SW480 (cell line): Measurements from ENCODE around the gene CYP27C1.
"Not testable (repeated sequence)": the region's sequence is repeated elsewhere in the genome, so short reads cannot be mapped to it uniquely, and the experiment has no call there.

Experiments
- DNase-seq: peaks from one replicate; pipeline ENCODE4 v3.0.0-alpha.2; 2016; ENCODE audit warnings: low spot score

Gene CYP27C1

DNA sequence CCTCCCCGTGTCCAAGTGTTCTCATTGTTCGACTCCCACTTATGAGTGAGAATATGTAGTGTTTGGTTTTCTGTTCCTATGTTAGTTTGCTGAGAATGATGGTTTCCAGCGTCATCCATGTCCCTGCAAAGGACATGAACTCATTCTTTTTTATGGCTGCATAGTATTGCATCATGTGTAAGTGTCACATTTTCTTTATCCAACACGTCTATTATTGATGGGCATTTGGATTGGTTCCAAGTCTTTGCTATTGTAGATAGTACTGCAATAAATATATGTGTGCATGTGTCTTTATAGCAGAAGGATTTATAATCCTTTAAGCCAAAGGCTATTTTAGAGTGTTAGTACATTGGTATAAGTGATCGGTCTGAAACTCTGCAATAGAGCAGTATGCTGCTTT is 4.0 kb upstream of the CYP27C1 start:
- not testable (repeated sequence) for DNase-seq

DNA sequence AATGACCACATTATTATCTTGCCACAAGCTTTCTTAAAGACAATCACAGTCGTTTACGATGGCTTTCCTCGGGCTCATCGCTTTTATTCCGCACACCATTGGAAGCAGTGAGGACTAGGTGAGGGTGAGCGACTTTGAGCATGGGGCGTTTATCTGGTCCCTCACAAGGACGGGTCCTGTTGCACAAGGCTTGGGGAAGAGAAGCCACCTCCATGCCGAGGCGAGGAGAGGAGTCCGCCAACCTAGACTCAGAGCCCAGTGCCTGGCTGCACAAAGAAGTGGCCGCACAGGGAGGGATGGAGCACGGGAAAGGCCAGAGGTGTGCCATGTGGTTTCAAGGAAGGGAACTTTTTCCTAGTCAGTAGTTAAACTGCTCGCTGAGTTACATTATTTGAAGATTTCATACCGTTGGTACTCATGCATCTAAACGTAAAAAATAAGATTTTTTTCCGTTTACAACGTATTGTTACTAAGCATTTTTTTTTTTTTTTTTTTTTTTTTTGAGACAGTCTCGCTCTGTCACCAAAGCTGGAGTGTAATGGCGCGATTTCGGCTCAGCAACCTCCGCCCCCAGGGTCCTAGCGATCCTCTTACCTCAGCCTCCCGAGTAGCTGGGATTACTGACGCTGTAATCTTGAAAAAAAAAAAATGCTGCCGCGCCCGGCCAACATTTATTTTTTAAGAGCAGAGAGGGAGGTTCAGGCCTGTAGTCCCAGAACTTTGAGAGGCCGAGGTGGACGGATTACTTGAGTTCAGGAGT is 849 bp upstream of the CYP27C1 start:
- no peak for DNase-seq

DNA sequence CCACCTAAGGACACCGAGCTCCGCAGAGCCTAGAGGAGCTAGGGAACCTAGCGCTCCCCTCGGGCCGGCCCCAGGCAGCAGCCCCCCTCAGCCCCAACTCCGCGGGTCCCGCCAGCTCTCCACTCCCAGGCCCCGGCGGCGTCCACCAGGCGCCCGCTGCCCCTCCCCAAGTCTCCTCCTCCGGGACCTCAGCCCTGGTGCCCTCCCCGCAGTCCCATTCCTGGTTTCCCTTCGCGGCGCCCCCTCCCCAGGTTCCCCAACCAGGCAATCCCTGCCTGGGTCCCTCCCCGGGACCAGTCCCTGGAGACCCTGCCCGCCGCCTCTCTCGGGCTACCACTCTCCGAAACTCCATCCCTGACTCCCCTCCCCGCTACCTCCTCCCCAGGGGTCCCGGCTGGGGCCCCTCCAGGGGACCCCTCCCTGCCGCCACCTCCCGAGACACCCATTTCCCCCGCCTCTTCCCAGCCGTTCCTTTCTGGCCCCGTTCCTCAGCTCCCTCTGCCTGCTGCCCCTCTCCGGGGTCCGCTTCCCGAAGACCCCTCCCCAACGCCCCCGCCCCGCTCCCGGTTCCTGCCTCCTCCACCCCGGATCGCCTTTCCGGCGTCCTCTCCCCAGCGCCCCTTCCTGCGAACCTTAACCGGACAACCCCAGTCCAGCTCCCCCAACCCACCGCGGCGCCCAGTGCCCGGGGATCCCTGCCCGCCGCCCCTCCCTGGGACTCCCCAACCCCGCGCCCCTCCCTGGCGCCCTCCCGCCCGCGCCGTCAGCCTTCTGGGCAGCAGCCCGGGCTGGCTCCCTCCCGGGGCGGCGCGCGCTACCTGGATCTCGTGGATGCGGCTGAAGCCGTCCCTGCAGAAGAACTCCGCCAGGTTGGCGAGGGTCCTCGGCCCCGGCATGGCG is 678 bp downstream of the CYP27C1 start:
- DNase-seq: no peak

DNA sequence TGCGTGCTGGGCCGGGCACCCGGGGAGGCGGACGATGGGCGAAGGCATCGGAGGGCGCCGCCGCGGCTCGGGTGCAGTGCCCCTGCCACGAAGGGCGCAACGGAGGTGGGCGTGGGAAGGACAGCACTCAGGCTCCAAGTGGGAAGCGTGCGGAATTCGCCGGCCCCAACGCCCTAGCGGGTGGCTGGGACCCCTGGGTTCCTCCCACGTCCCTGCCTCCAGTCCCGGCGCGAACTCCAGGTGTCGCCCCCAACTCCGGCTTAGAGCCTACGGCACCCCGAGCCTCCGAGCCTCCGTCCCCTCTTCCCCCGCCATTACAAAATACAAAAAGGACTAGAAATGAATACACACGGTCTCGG is 1.3 kb downstream of the CYP27C1 start:
- no peak for DNase-seq

DNA sequence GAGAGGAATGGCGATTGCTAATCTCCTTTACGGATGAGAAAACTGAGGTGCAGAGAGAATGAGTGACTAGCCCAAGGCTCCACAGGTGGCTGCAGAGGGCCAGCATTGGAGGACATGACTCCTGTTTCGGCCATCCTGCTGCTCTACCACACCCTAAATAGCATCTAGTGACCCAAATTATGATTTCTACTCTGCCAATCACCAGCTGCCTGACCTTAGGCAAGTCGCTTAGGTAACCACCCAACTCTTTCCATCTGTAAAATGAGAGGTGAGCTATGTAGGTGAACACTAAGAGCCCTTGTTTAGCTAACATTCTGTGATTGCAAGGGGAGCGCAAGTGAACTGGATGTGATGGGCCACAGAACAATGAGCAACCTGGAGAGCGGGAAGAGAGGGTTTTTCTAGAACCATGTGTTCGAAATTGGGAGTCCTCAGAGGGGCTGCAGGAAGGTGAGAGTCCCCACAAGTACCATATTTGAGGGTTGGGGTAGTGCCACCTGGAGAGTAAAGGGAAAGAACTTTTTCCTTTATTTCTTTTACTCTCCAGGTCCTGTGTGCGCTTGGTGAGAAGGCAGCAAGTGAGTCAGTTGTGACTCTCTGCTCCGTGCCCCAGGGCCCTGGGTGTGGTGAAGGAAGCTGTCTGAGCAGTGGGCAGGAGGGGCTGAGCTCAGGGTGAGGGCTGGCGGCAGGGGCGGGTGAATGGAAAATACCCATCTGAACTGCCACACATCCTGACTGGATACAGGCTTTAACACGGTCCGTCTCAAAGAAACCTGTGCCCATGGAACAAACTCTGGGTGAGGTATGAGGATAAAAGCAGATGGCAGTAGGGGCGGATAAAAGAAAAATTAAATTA is 2.4 kb downstream of the CYP27C1 start:
- DNase-seq: peak; percentile 69

DNA sequence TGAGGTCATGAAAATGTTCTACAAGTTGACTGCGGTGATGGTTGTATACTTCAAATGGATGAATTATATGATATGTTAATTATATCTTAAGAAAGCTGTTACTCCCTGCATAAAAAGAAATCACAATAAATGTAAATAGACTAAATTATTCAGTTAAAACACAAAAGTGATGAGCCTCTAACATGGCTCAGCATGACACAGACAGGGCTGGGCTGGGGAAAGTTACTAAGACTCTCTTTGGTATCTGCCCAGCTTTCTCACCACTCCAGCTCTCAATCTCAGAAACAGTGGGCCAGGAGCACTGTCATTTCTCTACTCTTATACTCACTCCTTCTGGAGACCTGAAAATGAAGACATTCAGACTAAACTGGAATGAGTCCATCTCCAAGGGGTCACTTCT is 3.5 kb downstream of the CYP27C1 start:
- DNase-seq: no peak

DNA sequence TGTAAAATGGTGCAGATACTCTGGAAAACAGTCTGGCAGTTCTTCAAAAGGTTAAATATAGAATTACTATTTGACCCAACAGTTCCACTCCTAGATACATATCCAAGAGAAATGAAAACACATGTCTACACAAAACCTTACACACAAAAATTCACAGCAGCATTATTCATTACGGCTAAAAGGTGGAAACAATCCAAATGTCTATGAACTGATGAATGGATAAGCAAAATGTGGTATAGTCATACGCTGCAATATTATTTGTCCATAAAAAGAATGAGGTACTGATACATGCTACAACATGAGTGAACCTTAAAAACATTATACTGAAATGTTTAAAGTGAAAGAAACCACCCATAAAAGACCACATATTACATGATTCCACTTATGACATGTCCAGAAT is 4.0 kb downstream of the CYP27C1 start:
- no peak for DNase-seq

DNA sequence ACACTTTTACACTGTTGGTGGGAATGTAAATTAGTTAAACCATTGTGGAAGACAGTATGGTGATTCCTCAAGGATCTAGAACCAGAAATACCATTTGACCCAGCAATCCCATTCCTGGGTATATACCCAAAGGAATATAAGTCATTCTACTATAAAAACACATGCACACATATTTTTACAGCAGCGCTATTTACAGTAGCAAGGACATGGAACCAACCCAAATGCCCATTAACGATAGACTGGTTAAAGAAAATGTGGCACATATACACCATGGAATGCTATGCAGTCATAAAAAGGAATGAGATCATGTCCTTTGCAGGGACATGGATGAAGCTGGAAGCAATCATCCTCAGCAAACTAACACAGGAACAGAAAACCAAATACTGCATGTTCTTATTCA is 5.9 kb downstream of the CYP27C1 start:
- not testable (repeated sequence) for DNase-seq

DNA sequence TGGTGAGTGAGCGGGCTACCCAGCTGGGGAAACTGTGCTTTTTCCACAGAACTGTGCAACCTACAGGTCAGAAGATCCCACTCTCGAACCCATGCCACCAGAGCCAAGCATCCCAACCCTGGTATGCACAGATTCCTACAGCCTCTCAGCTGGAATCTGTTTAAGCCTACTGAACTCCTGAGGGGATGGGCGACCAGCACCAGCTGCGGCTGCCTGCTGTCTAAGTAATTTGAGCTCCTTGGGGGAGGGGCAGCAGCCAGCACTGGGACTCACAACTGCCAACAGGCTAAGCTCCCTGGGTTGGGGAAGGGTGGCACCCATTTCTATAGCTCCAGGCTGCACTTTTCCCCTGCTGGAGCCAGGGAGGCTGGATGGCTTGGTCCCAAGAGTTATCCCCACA is 11.8 kb downstream of the CYP27C1 start:
- DNase-seq: no peak

DNA sequence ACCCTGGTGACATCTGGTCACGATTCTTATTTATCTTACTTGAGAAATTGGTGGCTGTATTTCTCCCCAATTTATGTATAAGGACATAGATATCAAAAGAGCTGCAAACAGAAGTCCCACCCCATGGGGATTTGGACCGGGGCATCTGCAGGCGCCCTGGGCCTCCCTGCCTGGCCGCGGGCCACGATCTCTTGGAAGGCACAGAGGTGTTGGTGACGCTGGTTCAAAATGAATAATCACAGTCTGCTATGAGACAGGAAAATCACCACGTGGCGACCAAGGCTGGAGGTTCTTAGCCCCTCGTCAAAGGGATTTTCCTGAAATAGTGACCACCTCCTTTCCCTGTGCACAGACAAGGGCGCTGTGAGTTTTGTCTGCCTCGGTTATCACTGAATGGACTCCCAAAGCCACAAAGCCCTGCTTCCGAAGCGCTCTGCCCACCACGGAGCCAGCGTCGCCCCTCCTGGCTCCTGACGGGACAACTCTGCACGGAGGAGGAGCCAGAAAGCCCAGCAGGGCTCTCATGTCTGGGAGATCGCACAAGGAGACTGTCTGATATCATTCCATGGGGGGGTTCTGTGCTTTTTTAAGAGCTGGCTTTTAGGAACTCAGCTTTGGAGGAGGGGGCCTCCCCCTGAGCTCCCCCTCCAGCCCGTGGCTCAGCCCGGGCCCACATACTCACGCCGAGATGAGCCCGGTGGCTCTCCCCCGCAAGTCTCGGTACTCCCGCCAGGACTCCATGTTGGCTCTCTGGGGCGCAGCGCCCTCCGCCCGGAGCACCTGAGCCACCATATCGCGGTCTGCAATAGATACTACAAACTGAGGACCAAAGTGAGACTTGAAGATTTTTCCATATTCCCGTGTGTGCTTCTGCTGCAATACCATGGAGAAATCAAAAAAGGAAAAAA is 14.6 kb downstream of the CYP27C1 start:
- no peak for DNase-seq

DNA sequence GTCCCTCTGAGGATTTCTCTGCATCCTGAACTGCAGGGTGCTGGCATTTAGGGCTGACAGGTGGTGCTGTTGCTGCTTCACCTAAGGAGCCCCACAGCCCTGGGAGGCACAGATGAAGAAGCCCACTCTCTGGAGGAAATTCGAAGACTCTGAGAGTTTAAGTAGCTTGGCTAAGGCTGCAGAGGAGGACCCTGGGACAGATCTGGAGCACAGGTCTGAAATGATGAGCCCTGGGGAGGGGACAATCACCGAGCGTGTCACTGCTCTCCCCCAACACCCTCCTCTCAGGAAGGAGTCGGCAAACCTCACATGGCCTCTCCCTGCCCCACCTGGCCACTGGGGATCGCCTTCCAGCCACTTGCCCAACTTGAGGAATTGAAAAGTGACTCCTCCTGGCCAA is 18.6 kb downstream of the CYP27C1 start:
- no peak for DNase-seq

DNA sequence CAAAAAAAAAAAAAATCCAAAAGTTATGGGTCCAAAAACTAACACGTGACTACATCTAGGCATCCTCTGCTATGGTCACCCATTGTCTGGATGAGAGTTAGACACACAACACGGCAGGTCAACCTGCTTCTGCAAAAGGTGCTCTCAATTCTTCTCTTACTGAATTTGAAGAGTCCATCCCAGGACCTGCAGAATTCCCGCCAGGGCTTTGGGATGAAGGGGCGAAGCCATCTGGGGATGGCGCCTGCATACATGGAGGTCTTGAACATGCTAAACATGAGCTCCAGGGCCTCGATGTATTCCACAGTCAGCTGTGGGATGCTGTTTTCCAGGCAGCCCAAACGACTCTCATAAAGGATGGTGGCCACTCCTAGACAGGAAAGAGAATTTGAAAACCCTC is 19.1 kb downstream of the CYP27C1 start:
- no peak for DNase-seq

DNA sequence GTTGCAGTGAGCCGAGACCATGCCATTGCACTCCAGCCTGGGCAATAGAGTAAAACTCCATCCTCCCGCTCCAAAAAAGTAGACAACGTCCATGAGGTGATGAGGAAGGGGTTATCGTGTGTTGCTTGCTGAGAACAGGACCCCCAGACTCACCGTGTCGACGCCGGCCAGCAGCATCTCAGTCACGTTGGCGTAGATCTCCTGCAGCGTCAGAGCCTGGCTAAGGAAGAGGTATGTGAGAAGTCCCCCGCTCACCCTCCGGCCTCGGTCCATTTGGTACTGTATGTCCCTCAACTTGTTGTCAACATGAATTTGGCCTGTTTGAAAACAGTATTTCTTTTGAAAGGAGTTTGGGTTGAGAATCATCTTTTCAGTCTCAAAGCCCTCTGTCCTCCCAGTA is 20.9 kb downstream of the CYP27C1 start:
- DNase-seq: no peak

DNA sequence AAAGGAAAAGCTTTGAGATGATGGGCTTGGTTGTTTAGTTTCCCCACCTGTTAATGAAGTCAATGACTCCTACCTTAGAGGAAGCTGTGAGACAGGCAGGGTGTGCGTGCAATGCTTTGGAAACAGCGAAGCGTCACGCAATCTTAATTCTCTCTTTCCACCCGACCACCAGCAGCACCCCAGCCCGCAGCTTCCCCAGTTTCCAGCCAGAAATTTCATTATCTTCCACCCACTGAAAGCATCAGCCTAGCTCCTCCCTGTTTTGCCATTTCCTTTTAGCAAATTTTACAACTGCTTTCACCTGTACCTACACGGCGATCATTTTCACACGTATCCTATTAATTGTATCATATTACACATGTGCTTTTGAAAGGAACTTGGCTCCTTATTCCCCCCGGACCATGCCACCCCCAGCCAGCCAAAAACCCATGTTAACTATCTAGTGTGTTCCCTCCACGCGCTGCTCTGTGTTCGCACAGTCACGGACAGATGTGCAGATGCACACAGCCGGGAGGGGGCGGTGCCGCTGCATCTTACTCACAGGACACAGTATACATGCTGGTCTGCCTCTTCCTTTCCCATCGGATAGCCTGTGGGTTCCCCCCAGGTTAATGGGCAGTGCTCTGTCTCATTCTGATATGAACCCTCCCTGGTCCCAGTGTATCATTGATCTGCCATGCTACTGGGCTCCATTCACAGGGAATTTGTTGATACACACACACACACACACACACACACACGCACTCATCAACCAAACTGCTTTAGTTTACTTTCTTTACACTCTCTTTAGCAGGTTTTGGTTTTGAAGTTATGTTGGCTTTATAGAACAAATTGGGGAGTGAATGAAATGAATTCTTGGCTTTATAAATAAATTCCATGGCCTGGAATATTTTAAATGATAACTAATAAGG is 22.4 kb downstream of the CYP27C1 start:
- peak; percentile 82 for DNase-seq

DNA sequence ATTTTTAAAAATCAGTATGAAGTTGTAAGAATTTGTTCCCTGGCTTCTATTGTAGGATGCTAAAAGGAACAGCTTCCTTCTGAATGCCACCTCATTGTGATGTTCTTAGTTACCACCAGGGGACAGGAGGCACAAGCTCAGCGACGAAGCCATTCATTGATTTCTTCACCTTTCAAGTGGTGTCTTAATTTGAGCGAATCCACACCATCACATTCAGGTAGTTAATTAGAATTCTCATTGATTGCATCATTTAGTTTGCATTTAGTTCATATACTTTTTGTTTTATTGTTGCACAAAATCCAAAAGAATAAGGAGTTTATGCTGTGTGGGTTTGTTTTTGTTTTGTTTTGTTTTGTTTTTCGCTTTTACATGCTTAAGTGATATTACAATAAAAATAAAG is 23.1 kb downstream of the CYP27C1 start:
- peak; percentile 76 for DNase-seq

DNA sequence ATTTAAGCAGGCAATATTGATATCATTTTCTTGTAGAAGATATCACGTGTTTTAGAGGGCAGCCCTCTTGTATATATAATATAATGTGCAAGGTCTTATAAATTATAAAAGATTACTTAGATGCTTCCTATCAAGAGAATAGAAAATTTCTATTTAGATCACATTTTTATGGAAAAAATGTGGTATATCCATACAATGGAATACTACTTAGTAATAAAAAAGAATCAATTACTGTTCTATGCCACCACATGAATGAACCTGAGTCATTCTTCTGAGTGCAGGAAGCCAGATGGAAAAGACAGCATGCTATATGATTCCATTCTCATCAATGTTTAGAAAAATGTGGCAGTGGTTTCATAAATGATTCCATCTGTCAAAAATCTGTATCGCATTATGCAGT is 23.6 kb downstream of the CYP27C1 start:
- no peak for DNase-seq

DNA sequence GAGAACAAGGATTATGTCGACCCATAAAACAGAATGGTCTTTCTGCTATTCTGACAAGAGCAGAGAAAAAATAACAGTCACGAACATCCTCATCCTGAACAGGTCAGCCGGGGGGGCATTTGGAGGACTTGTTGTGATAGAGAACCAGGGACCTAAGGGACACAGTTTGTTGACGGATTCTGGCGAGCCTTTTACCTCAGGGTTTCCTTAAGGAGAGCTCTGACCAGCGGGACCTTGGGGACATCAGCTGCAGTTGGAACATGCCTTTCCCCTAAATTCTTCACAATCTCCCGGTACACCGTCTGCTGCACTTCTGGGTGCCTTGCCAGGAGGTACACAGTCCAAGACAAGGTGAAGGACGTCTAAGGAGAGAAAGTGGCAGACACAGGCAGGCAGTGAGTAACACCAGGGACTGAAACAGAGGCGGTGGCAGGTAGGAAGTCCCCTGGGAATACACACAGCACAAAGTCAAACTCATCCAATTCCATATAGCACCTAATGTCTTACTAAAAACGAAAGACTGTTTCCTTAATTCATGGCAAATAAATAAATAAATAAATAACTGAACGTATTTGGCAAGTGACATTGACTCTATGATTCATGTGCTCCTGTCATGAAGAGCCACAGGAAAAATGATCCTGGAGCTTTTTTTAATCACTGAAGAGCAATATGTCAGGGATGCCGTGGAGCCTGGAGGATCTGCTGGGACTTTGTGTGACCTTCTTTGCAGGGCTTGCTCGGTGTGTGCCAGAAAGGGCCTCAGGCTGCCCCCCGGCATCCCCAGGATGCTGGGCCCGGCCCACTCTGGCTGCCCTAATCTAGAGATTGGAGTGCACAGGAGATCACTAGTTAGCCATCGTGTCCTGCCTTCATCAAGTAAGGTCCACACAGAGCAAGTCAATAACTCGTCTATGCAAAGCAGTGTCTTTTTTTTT is 24.7 kb downstream of the CYP27C1 start:
- no peak for DNase-seq

DNA sequence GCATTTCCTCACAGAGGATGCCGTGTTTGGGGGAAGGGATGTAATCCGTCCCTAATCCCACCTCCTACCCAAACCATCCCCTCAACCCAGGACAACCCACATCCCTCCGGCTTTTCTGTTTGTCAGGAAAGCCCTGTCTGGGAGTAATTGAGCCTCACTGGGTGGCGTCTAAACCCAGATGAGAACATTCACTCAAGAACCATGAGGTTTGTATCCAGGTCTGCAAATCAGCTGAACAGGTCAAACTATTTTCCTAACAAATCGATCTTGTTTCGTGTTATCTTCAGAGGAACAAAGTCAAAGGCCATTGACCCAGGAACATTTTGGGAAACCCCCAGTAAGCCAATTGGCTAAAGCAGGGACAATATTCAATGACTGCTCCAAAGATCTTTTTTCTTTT is 25.7 kb downstream of the CYP27C1 start:
- DNase-seq: no peak

DNA sequence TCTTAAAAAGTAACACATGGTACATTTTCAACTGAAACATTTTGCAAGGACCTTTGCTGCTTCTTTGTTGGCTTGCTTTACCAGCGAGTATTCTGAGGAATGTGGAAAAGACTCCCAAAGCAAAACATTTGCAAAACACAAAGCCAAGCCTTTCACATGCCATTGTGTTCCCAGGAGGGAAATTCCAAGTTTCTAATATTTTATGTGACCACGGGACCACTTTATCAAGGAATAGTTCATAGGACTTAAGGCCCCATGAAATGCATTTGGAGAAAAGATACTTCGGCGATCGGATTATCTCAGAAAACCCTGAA is 26.2 kb downstream of the CYP27C1 start:
- DNase-seq: no peak
